HEK293T (cell line): ENCODE measurements around the gene STPG3.

ENCODE experiments used
- CTCF ChIA-PET: fragments of 350-600 bp; formaldehyde crosslinking; extraction: SDS; loops from one replicate; lab custom pipeline; 2021; ENCODE audit warnings: antibody characterized with exemption, inconsistent platforms; lab: Yijun Ruan, JAX
- POLR2A ChIA-PET: fragments of 350-600 bp; formaldehyde crosslinking; extraction: SDS; loops from one replicate; lab custom pipeline; 2020; ENCODE audit warnings: antibody characterized with exemption, inconsistent platforms; lab: Yijun Ruan, JAX
- DNase-seq: peaks from one replicate; pipeline ENCODE4 v3.0.0; 2012; ENCODE audit warnings: mixed read lengths; ENCODE audit errors: extremely low spot score
- ARNT ChIP-seq: fragments of 450-650 bp; IDR thresholded peaks from 2 replicates; pipeline ENCODE4 v1.6.1; 2017; ENCODE audit warnings: mild to moderate bottlenecking
- BHLHE40 ChIP-seq: fragments of 450-650 bp; IDR thresholded peaks from 2 replicates; pipeline ENCODE4 v1.6.1; 2016; ENCODE audit warnings: mild to moderate bottlenecking, moderate library complexity, borderline replicate concordance
- CTBP1 ChIP-seq: fragments of 450-650 bp; IDR thresholded peaks from 2 replicates; pipeline ENCODE4 v1.6.1; 2016; ENCODE audit warnings: borderline replicate concordance
- ELF4 ChIP-seq: fragments of 450-650 bp; IDR thresholded peaks from 2 replicates; pipeline ENCODE4 v1.6.1; 2017; ENCODE audit warnings: antibody characterized with exemption
- FOXA1 ChIP-seq: fragments of 450-650 bp; IDR thresholded peaks from 2 replicates; pipeline ENCODE4 v1.6.1; 2016; ENCODE audit warnings: mild to moderate bottlenecking
- FOXK2 ChIP-seq: fragments of 450-650 bp; IDR thresholded peaks from 2 replicates; pipeline ENCODE4 v1.6.1; 2016; ENCODE audit warnings: mild to moderate bottlenecking
- FOXM1 ChIP-seq: fragments of 450-650 bp; IDR thresholded peaks from 2 replicates; pipeline ENCODE4 v1.6.1; 2017; ENCODE audit warnings: mild to moderate bottlenecking, borderline replicate concordance
- HDGF ChIP-seq: fragments of 450-650 bp; IDR thresholded peaks from 2 replicates; pipeline ENCODE4 v1.6.1; 2017; ENCODE audit warnings: antibody characterized with exemption, borderline replicate concordance
- L3MBTL2 ChIP-seq: fragments of 450-650 bp; conservative IDR thresholded peaks from 2 replicates; pipeline ENCODE4 v1.6.1; 2016; ENCODE audit warnings: mild to moderate bottlenecking
- LEF1 ChIP-seq: fragments of 450-650 bp; IDR thresholded peaks from 2 replicates; pipeline ENCODE4 v1.6.1; 2017; ENCODE audit warnings: mild to moderate bottlenecking, borderline replicate concordance
- NFRKB ChIP-seq: fragments of 450-650 bp; IDR thresholded peaks from 2 replicates; pipeline ENCODE4 v1.6.1; 2016; ENCODE audit warnings: mild to moderate bottlenecking, moderate library complexity
- PKNOX1 ChIP-seq: fragments of 450-650 bp; IDR thresholded peaks from 2 replicates; pipeline ENCODE4 v1.6.1; 2016
- SP1 ChIP-seq: fragments of 450-650 bp; IDR thresholded peaks from 2 replicates; pipeline ENCODE4 v1.6.1; 2017
- SUZ12 ChIP-seq: fragments of 450-650 bp; IDR thresholded peaks from 2 replicates; pipeline ENCODE4 v1.6.1; 2016; ENCODE audit warnings: mild to moderate bottlenecking
- TARDBP ChIP-seq: fragments of 450-650 bp; IDR thresholded peaks from 2 replicates; pipeline ENCODE4 v1.6.1; 2016
- ZNF384 ChIP-seq: fragments of 450-650 bp; IDR thresholded peaks from 2 replicates; pipeline ENCODE4 v1.6.1; 2016

The STPG3 gene

DNA sequence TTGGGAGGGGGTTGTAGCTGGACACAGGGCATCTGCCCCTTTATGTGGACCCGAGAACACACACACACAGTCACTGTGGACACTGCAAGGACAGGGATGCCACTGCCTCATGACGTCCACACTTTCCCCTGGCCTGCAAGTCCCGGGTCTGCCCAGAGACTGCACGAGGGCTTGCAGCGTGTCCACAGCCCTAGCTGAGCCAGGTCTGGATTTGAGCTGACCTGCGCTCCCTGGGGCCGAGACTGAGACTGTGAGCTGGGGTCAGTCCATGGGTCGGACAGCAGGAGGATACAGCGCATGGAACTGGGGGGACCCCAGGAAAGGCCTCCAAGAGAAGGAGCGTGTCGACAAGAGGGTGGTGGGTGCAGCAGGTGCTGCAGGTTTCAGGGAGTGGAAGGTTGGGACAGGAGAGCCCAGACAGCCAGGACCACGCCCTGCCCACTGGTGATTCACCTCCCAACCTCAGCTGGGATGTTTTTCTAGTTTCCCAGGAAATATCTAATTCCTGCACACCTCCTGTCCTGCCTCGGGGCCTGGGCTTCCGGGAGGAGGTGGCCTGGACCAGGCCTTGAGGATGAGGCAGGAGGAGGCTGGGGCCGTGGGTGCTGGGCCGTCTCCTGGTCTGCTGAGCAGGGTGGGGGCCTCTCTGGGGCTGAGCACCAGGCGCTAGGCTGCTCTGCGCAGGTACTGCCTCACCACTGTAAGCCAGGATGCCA, 24.6 kb upstream of the STPG3 start:
- DNase-seq: no peak
- CTCF ChIA-PET: interaction anchor here (1.0 to 1.1 kb wide), 2 partner anchors 50 to 177 kb away, joined by 3 read pairs; no protein-coding TSS in a partner anchor
- TF ChIP-seq FOXK2: no peak
- TF ChIP-seq SP1: no peak
- TF ChIP-seq ARNT: no peak
- POLR2A ChIA-PET: interaction anchor here (0.7 to 1.8 kb wide), 7 partner anchors 12 to 140 kb away, joined by 3 to 6 read pairs (median 3); partner anchors contain the start of genes ANAPC2, MAN1B1, NDOR1 and SSNA1

- ChIA-PET CTCF (interaction anchor here (0.6 to 1.7 kb wide), 5 partner anchors 9 to 178 kb away, joined by 3 to 9 read pairs (median 4); no protein-coding TSS in a partner anchor), POLR2A (interaction anchor here (0.7 to 1.8 kb wide), 6 partner anchors 22 to 141 kb away, joined by 3 to 6 read pairs (median 4); partner anchors contain the start of genes ANAPC2, MAN1B1, NDOR1 and SSNA1)
- DNase-seq: peak; percentile 75
These were observed 23.8 kb upstream of the STPG3 start, which contains the start of gene RNF224 for GRCh38 chr9:137227054-137227852. RNF224 (plus strand) TSS chr9:137227502; CDS start chr9:137228336, 834 bp downstream.

DNA sequence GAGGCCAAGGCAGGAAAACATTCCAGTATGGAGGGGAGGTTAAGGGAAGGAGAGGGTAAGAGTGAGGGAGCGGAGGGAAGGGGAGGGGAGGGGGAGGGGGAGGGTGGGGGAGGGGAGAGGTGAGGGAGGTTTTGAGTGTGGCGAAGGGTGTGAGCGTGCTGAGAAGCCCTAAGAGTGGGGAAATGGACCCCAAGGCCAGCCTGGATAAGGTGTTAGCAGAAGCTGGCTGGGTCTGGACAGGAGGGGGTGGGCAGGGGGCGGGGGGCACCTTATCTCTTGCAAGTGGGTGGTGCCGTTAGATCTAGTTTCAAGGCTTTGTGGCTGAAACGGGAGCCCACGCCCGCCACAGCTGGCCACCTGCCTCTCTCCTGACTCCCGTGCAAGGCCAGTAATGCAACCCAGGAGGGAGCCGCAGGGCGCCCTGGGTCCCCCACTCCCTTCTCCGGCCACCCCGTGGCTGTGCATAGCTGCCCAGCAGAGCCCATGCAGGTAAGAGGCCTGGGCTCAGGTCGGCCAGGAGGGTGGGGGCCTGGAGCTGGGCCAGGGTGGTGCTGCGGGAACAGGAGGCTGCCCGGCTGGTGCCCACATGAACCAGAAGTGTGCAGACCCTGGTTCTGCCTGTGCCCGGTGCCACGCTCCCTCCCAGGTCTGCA, 23.1 kb upstream of the STPG3 start:
- POLR2A ChIA-PET: interaction anchor here (1.0 to 1.8 kb wide), 3 partner anchors 27 to 141 kb away, joined by 3 to 5 read pairs (median 4); partner anchors contain the start of genes MAN1B1 and TPRN
- DNase-seq: no peak
- CTCF ChIA-PET: interaction anchor here (0.6 to 1.7 kb wide), 4 partner anchors 9 to 97 kb away, joined by 3 to 9 read pairs (median 6); no protein-coding TSS in a partner anchor
- TF ChIP-seq BHLHE40 (no peak), FOXK2 (no peak), FOXA1 (no peak), TARDBP (no peak), SUZ12 (no peak), ZNF384 (no peak), ARNT (no peak), LEF1 (no peak), L3MBTL2 (no peak), FOXM1 (no peak), HDGF (no peak), NFRKB (no peak), PKNOX1 (no peak), ELF4 (no peak), SP1 (no peak), CTBP1 (no peak)

More at GRCh38 chr9:137227054-137227852, 23.8 kb upstream of the STPG3 start, which contains the start of gene RNF224:
- TF ChIP-seq CTBP1: no peak

DNA sequence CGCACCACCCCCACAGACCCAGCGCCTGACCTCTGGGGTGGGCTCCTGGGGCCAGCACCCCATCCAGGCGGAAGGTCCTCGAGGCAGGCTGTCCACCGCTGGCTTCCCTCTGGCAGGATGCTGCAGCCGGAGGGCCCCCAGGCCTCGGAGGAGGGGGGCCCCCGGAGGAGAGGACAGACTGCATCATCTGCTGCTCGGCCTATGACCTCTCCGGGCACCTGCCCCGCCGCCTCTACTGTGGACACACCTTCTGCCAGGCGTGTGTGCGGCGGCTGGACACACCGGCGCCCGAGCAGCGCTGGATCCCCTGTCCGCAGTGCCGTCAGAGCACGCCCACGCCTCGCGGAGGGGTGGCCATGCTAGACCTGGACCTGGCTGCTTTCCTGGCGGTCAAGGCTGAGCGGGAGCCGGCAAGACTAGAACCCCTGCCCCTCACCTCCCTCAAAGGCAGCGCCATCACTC, 22.5 kb upstream of the STPG3 start:
- no peak for TF ChIP-seq FOXA1
- TF ChIP-seq FOXK2: no peak
- TF ChIP-seq HDGF: no peak
- no peak for TF ChIP-seq PKNOX1
- TF ChIP-seq L3MBTL2: no peak
- no peak for TF ChIP-seq SUZ12
- TF ChIP-seq ARNT: no peak
- no peak for TF ChIP-seq ELF4
- TF ChIP-seq LEF1: no peak
- TF ChIP-seq SP1: no peak
- ChIA-PET POLR2A (no interaction called here), CTCF (interaction anchor here (1.7 kb wide), 1 partner anchor 8 kb away, joined by 7 read pairs; no protein-coding TSS in a partner anchor)
- no peak for DNase-seq

GRCh38 chr9:137228968-137229896, 21.9 kb upstream of the STPG3 start:
- ChIA-PET CTCF (no interaction called here), POLR2A (interaction anchor here (0.9 kb wide), 1 partner anchor 27 kb away, joined by 4 read pairs; no protein-coding TSS in a partner anchor)
- no peak for TF ChIP-seq PKNOX1
- TF ChIP-seq SP1: no peak
- TF ChIP-seq CTBP1: no peak
- TF ChIP-seq ELF4: no peak
- TF ChIP-seq ARNT: no peak
- no peak for TF ChIP-seq L3MBTL2
- TF ChIP-seq FOXM1: no peak
- no peak for TF ChIP-seq LEF1
- no peak for TF ChIP-seq HDGF
- DNase-seq: no peak
